Inferior parietal cortex (tissue), 1 donor: ENCODE data around the gene SMOC2.
"Not testable (repeated sequence)": the region's sequence is repeated elsewhere in the genome, so short reads cannot be mapped to it uniquely, and the experiment has no call there.

Experiments
- DNase-seq: peaks from one replicate; pipeline ENCODE4 v3.0.0-alpha.2; 2016; ENCODE audit errors: extremely low spot score

Gene SMOC2

GRCh38 chr6:168538188-168538891 is 97.4 kb downstream of the SMOC2 start:
- not testable (repeated sequence) for DNase-seq

GRCh38 chr6:168538892-168539811 is 98.2 kb downstream of the SMOC2 start:
- DNase-seq = no peak

- no peak for DNase-seq
Observed at GRCh38 chr6:168540713-168541291, 99.8 kb downstream of the SMOC2 start.

- DNase-seq = no peak
Observed at GRCh38 chr6:168541307-168541706, 100.3 kb downstream of the SMOC2 start.

GRCh38 chr6:168542301-168542700 is 101.3 kb downstream of the SMOC2 start:
- DNase-seq = no peak

- DNase-seq = no peak
Observed at GRCh38 chr6:168545428-168545827, 104.4 kb downstream of the SMOC2 start.

- DNase-seq = no peak
Observed at GRCh38 chr6:168546151-168546550, 105.2 kb downstream of the SMOC2 start.

- DNase-seq = no peak
Observed at GRCh38 chr6:168546730-168547129, 105.7 kb downstream of the SMOC2 start.

GRCh38 chr6:168550326-168550725 is 109.3 kb downstream of the SMOC2 start:
- DNase-seq = no peak

- no peak for DNase-seq
Observed at GRCh38 chr6:168554472-168554871, 113.5 kb downstream of the SMOC2 start.

GRCh38 chr6:168554898-168555617 is 114.1 kb downstream of the SMOC2 start:
- no peak for DNase-seq

- DNase-seq = no peak
Observed at GRCh38 chr6:168555618-168556273, 114.8 kb downstream of the SMOC2 start.

GRCh38 chr6:168557512-168557911 is 116.5 kb downstream of the SMOC2 start:
- no peak for DNase-seq

GRCh38 chr6:168558686-168559085 is 117.7 kb downstream of the SMOC2 start:
- DNase-seq = no peak

- DNase-seq = no peak
Observed at GRCh38 chr6:168559574-168560098, 118.7 kb downstream of the SMOC2 start.

GRCh38 chr6:168560126-168560525 is 119.1 kb downstream of the SMOC2 start:
- no peak for DNase-seq

GRCh38 chr6:168562576-168563151 is 121.7 kb downstream of the SMOC2 start:
- DNase-seq = no peak

- no peak for DNase-seq
Observed at GRCh38 chr6:168563656-168564055, 122.7 kb downstream of the SMOC2 start.

GRCh38 chr6:168565112-168565511 is 124.1 kb downstream of the SMOC2 start:
- no peak for DNase-seq

- no peak for DNase-seq
Observed at GRCh38 chr6:168570211-168570610, 129.2 kb downstream of the SMOC2 start.

- DNase-seq = no peak
Observed at GRCh38 chr6:168571268-168571667, 130.3 kb downstream of the SMOC2 start.
